HG03280 (cell line): ENCODE results near the gene MLH1.
"Not testable (repeated sequence)": the region's sequence is repeated elsewhere in the genome, so short reads cannot be mapped to it uniquely, and the experiment has no call there.

Source experiments
- ATAC-seq: cut with Tn5 transposase; IDR thresholded peaks from one replicate; pipeline ENCODE4 v1.9.1; 2021; ENCODE audit warnings: mild to moderate bottlenecking, moderate library complexity; ENCODE audit not compliant: unreplicated experiment

The MLH1 gene

DNA sequence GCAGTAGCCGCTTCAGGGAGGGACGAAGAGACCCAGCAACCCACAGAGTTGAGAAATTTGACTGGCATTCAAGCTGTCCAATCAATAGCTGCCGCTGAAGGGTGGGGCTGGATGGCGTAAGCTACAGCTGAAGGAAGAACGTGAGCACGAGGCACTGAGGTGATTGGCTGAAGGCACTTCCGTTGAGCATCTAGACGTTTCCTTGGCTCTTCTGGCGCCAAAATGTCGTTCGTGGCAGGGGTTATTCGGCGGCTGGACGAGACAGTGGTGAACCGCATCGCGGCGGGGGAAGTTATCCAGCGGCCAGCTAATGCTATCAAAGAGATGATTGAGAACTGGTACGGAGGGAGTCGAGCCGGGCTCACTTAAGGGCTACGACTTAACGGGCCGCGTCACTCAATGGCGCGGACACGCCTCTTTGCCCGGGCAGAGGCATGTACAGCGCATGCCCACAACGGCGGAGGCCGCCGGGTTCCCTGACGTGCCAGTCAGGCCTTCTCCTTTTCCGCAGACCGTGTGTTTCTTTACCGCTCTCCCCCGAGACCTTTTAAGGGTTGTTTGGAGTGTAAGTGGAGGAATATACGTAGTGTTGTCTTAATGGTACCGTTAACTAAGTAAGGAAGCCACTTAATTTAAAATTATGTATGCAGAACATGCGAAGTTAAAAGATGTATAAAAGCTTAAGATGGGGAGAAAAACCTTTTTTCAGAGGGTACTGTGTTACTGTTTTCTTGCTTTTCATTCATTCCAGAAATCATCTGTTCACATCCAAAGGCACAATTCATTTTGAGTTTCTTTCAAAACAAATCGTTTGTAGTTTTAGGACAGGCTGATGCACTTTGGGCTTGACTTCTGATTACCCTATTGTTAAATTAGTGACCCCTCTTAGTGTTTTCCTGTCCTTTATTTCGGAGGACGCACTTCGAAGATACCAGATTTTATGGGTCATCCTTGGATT, at the start of gene MLH1:
Gene MLH1, plus strand, starts transcription at position 193 of the 958 bp plus-strand sequence. Its CDS starts 30 bp downstream, at position 223.
- peak; percentile 88 for ATAC-seq

DNA sequence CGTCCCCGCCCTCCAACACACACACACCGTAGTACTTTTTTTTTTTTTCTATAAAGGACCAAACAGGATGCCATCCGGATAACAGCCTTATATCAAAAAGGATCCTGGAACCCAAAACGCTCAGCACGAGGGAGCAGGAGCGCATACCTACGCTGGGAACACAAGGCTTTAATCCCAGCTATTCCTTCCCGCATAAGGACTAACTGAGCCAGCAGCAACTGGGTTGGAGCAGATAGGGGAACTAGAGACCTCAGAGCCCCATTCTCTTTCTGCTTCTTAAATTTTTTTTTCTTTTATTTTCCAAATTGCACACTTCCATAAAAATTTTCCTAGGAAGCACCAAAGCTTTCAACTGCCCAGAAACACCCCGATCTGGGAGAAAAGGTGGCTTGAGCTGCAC, 49.7 kb upstream of the MLH1 start:
- ATAC-seq = no peak

DNA sequence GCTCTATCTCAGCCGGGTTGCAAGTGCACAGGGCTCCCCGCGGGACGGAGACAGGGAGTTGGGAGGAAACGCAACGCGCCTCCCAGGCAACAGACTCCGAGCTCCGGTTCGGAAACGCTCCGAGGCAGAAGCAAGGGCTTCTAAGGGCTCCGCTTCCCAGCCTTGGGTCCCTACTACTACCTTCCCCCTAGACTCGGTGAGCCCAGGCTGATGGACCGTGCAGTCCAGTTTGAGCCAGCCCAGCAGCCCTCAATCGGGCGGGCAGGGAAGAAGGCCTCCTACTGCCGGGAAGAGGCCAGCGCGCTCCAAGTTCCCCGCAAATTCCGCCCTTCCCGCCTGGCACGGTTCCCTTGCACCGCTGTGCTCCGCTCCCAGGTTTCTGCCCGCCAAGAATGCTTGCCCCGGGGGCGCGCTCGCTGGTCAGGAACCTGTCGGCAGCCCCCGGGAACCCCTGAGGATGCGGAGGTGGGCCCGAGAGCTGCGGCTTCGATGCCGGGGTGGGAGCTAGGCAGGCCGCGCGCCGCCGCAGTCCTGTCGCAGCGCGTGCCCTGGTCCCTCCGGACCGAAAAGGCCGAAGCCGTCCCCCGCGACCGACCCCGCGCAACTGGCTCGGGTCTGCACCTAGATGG, 49.2 kb upstream of the MLH1 start:
- peak; percentile 52 for ATAC-seq

DNA sequence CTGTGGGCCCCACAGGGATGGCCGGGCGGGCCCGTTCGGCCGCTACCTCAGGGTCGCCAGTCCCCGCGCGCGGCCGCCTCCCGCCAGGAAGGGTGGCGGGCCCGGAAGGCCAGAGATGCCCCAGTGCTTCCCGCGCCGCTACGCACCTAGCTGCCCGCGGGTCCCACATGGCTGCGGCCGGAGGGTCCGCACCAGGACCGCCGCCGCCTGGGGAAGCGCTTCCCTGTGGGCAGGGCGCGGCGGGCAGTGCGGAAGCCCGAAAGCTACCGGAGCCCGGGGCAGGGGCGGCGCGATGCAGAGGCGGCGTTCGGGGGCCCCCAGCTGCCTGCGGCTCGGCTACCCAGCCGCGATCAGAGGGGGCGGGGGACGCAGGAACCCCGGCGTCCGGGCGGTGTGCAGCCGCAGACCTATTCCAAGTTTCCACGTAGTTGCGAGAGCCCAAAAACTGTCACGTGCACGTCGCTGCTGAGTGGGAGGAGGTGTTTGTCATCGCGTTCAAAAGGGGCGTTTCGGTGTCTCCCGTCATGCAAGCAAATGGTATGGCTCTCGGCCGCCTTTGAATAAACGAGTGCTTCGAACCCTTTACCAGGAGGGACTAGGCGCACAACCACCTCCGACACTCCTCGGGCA, 48.6 kb upstream of the MLH1 start, which contains the start of gene TRANK1:
Gene TRANK1, minus strand, starts transcription at position 414 of the 630 bp plus-strand sequence. Its CDS starts 245 bp downstream, at position 169.
- ATAC-seq = peak; percentile 52

DNA sequence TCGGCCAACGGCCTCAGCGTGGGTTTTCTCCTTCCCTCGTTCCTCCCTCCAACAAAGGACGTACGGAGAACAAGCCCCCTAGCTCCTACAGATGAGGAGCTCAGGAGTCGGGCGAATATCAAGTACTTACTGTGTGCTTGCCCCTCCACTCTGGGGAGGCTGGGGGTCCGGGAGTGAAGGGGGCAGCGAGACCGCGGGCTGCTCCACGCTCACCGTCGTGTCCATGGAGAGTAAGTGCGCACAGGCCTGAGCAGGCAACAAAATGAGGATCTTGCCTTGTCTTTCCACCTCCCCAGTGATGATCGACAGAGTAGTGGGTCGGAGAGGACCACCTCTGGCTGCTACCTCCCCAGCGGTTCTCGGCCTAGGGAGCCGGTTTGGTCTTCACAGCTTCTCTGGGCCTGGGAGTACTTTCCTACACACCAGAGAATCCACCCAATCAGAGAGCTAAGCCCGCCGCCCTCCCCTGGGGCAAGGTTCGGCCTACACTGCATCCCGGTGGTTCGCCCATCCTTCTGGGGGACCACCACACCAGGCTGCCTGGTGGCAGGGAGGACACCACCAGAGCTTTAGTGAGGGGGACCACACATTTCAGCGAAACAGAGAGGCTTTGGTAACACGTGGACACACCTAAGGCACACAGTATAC, 47.9 kb upstream of the MLH1 start:
- ATAC-seq = no peak

DNA sequence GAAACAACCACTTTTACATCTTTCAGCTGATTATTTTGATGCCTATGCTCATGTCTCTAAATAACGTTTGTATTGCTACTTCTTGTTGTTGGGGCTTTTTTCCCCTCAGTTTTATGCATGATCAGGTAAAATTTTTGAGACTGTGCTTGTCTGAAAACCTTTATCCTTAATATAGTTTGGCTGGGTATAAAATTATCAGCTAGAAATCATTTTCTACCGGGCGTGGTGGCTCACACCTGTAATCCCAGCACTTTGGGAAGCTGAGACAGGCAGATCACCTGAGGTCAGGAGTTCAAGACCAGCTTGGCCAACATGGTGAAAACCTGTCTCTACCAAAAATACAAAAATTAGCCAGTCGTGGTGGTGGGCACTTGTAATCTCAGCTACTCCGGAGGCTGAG, 45.5 kb upstream of the MLH1 start:
- ATAC-seq = not testable (repeated sequence)

DNA sequence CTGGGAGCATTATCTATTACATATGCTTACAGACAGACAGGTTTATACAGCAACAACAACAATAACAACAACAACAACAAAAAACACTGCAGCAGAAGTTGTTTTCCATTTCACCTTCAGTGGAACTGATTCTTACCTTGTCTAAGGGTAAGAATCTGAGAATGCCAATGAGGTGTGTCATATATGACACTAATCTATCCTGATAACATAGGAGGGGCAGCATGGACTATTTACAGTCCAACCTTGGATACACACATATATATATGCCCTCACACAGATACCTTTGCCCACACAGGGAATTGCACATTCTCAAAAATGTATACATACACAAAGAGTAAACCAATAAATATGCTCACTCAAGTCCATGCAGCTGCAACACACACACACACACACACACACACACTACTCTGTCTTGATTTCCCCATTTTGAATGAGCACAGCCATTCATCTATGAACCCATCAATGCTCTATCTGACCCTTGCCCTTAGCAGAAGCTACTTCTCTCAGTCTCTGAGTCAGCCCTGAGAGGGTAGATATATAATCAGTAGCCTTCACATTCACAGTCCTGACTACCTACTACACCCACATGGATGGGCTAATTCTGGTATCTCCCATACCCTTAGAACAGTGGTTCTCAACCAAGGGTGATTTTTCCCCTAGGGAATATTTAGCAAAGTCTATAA, 38.7 kb upstream of the MLH1 start:
- no peak for ATAC-seq

DNA sequence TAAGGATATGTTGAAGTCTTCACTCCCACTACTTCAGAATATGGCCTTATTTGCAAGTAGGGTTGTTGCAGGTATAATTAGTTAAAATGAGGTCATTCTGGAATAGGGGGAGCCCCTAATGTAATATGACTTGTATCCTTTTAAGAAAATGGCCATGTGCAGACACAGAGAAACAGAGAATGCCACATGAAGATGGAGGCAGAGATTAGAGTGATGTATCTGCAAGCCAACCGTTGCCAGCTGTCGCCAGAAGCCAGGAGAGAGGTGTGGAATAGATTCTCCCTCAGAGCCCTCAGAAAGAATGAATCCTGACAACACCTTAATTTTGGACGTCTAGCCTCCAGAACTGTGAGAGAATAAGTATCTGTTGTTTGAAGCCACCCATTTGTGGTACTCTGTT, 37.2 kb upstream of the MLH1 start:
- no peak for ATAC-seq

DNA sequence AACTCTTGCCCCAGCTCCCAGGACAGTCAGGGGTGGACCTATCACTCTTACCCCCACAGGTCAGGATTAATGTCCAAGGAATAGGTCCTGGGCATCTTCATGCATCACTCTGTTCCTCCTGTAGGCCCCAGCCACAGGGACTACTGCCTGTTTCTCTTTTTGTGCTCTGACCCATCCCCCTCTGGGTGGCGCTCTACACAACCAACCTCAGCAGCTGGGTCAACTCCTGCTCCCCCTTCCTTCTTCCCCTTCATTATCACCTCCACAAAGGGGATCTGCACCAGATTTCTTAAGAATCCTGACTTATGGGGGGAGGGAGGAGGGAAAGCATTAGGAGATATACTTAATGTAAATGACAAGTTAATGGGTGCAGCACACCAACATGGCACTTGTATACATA, 36.3 kb upstream of the MLH1 start:
- ATAC-seq = no peak

DNA sequence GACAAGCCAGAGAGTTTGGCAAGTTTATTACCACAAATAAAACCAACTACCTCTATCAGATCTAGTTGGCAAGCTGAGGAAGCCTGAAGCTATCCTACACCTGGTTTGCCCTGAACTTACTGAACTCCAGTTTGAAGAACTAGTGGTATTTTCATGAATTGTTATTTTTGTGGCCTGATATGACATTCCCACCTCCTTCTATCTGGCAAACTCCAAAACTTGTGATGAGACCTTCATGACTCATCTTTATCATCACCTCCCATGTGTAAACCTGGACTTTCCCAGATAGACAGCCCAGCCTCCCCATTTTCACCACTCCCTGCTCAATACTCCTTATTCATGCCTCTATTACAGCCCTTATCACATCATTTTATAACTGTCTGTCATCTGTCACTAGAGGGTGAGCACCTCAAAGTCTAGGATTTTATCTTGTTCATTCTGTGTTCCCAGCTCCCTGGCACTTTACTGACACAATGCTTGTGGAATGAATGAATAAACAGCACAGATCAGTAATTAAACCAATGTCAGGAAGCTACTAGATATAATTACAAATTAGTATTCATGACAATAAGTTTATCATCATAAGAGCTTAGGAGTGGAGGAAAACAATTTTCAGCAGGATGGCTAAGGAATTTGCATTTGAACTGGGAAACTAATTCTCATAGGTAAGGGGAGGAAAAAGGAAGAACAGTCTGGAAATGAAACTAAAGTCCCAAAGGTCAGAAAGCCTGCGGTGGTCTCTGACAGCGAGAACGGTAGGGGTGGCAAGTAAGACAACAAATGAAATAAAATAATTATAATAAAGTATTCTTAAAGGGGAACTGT, 35.2 kb upstream of the MLH1 start:
- no peak for ATAC-seq

DNA sequence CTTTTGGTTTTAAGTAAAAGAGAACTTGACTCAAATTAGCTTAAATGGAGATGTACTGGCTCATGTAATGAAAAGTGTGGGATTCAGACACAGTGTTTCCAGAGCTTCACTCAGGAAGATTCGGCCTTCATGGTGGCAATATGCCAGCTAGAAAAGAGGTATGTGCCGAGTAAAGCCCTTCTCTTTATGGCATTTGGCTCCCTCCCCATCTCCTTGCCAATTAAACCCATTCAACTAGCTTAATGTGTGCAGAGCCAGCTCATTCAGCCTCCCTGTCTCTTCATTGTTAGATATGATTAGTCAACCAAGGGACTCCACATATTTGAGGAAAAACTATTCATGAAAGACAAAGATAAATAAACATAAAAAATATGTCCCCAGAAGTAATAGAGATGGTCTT, 33.5 kb upstream of the MLH1 start:
- no peak for ATAC-seq

DNA sequence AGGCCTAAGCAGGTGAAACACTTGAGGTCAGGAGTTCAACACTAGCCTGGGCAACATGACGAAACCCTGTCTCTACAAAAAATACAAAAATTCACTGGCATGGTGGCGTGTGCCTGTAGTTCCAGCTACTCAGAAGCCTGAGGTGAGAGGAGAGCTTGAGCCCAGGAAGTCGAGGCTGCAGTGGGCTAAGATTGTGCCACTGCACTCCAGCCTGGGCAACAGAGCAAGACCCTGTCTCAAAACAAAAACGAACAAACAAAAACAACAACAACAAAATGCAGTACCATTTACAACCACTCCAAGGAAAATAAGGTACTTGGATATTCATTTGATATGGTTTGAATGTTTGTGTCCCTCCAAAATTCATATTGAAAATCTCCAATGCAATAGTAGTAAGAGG, 32.8 kb upstream of the MLH1 start:
- ATAC-seq = no peak

DNA sequence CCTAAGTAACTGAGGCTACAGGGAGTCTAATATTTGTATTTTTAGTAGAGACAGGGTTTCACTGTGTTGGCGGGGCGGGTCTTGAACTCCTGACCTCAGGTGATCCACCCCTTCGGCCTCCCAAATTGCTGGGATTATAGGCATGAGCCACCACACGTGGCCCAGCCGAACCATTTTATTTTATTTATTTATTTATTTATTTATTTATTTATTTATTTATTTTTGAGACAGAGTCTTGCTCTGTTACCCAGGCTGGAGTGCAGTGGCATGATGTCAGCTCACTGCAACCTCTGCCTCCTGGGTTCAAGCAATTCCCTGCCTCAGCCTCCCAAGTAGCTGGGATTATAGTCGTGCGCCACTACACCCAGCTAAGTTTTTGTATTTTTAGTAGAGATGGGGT, 30.3 kb upstream of the MLH1 start:
- not testable (repeated sequence) for ATAC-seq

DNA sequence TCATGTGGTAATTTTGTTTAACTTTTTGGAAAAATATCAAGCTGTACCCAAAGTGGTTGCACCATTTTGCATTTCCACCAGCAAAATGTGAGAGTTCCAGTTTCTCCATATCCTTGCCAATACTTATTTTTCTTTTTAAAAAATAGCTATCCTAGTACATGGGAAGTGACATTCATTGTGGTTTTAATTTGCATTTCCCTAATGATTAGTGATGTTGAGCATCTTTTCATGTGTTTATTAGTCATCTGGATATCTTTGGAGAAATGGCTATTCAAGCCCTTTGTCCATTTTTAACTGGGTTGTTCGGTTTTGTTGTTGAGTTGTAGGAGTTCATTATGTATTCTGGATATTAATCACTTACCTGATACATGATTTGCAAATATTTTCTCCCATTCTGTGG, 29.0 kb upstream of the MLH1 start:
- no peak for ATAC-seq

DNA sequence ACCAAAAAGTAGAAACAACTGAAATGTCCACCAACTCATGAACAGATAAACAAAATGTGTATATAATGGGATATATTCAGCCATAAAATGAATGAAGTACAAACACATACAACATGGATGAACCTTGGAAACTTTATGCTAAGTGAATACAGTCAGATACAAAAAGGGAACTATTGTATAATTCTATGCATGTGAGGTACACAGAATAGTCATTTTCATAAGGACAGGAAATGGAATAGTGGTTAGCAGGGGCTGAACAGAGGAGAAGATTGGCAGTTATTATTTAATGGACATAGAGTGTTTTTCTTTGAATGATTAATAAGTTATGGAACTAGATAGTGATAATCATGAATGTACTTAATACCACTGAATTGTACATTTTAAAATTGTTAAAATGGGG, 28.5 kb upstream of the MLH1 start:
- ATAC-seq = no peak

DNA sequence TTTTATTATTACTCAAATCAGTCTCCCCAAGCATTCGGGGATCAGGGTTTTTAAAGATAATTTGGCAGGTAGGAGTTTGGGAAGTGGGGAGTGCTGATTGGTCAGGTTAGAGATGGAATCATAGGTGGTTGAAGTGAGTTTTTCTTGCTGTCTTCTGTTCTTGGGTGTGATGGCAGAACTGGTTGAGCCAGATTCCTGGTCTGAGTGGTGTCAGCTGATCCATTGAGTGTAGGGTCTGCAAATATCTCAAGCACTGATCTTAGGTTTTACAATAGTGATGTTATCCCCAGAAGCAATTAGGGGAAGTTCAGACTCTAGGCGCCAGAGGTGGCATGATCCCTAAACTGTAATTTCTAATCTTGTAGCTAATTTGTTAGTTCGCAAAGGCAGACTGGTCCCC, 27.9 kb upstream of the MLH1 start:
- no peak for ATAC-seq

DNA sequence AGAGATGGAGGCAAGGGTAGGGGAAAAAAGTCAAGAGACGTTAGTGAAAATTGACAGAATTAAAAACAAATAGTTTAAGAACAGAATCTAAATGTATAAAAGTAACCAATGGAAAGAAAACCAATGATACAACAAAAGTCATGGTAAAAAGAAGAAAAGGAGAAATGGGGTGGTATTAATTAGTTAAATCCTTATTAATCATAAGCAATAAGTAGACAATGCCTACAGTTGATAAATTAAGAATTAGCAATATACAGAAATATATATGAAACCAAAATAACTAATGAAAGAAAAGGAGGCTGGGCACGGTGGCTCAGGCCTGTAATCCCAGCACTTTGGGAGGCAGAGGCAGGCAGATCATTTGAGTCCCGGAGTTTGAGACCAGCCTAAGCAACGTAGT, 24.2 kb upstream of the MLH1 start:
- no peak for ATAC-seq

DNA sequence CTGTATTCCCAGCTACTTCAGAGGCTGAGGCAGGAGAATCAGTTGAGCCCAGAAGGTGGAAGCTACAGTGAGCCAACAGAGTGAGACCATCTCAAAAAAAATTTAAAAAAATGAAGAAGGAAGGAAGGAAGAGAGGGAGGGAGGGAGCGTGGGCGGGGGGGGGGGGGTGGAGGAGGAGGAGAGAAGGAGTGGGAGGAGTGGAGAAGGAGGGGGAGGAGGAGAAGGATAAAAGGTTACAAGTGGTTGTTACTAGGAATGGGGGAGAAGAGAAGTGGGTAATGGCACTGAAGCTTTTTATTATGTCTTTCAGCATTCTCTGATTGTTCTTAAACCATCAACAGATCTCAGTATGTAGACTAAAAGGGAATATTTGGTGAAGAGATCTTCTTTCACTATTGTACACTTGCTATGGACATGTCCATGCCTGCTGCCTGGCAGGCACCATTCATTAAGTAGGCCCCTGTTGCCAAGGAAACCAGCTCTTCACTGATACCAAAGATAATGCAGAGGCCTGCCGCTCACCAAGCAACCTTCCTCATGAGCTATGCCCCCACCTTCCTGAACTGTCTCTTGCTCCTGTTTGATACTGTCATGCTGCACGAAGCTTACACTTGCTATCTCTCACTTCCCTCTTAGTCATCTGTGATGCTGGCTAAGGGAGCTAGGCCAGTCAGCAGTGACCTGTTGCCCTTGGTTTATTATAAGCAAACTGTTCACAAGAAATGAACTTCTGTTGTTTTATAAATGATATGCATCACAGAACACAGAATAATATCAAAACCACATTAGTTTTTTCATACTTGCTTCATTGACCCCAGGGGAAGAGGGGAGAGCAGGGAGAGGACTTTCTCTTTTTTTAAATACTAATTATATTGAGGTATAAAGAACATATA, 23.5 kb upstream of the MLH1 start:
- peak; percentile 99 for ATAC-seq

DNA sequence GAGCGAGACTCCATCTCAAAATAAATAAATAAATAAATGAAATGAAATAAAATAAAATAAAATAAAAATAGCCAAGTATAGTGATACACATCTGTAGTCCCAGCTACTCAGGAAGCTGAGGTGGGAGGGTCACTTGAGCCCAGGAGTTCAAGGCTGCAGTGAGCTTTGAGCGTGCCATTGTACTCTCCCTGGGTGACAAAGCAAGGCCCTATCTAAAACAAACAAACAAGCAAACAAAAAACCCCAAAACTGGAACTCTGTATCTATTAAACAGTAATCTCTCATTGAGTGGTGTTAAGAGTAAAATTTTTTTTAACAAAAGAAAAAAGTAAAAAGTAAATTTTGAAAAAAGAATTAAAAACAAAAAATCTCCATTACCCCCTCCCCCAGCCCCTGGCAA, 21.2 kb upstream of the MLH1 start:
- no peak for ATAC-seq
